ENCODE results near the gene GULP1. TPM values are rescaled to one million over a fixed set of nuclear protein-coding genes. Genes with fewer than 3 reads are reported as not detected.

GULP1 gene
- total and polyA plus RNA-seq, 2 of the 13 experiments (the other 11 are each of a cell fraction or from before 2014, with no cell fraction given) = 0.15 TPM; not detected in 1

- TF ChIP-seq ZBTB39 (CRISPR knock-in tag; IDR thresholded peaks at IDR 0.05) = no peak
Observed at GRCh38 chr2:188333751-188334524, 42.3 kb downstream of the GULP1 start (continued).

DNA sequence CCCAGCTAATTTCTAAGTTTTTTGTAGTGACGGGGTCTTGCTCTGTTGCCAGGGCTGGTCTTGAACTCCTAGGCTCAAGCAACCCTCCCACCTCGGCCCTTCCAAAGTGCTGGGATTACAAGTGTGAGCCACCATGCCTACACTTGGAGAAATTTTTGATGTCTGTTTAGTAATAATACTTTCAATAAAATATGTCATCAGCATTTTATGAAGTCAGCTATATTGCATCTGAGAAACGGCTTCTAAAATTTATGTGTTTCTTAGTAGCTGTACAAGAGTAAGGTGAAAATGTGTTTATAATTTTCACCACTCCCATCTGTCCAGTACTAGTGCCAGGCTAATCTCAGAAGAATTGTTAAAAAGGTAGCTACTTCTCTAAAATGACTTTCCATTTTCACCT is 46.8 kb downstream of the GULP1 start:
- intact Hi-C loops (cut with micrococcal nuclease; ENCODE audit: unreplicated experiment) = no loop called here
- Histone ChIP-seq H3K4me3 (replicated peaks in 1 of 3; ENCODE audit: insufficient read depth in 1 of 3, low read depth in 2 of 3, low read length in 3 of 3) (no peak overlapping the region), H3K9ac (ENCODE audit: insufficient read depth, low read depth, low read length) (no peak overlapping the region), H3K4me1 (ENCODE audit: insufficient read depth, low read length) (no peaks in the 10 kb centered on the region), H3K9me3 (ENCODE audit: low read length) (no peaks in the 10 kb centered on the region), H3K27ac (ENCODE audit: extremely low read length, insufficient read depth, low read length) (no peak overlapping the region), H3K4me2 (ENCODE audit: low read depth, low read length) (no peak overlapping the region), H3K36me3 (replicated peaks in 1 of 2; ENCODE audit: control insufficient read depth in 1 of 2, insufficient read depth in 2 of 2, low read length in 2 of 2) (no peaks in the 10 kb centered on the region), H3K79me2 (ENCODE audit: insufficient read depth, low read length) (no peaks in the 10 kb centered on the region), H2AFZ (ENCODE audit: low read length) (no peak overlapping the region), H4K20me1 (ENCODE audit: insufficient read depth, low read length) (no peaks in the 10 kb centered on the region), H3K27me3 (ENCODE audit: control insufficient read depth in 1 of 2, insufficient read depth in 2 of 2, low read length in 2 of 2) (no peaks in the 10 kb centered on the region; a peak in 1 of 5 replicates)
- FAIRE-seq (no peak), ATAC-seq (no peak), DNase-seq (ENCODE audit: low spot score) (no peak)
- in situ Hi-C loops (cut with HindIII; ENCODE audit: extremely low pct_ligation_motif_present, low pct_unique_long_range_greater_than_20kb) = no loop called here
- ChIA-PET CTCF (ENCODE audit: low intra/inter-chr PET ratio, low total read pairs) (no interaction called here), POLR2A (no interaction called here)
- no TSS peak for BruUV-seq (replicated peaks)
- 19% methylated on average over 3 of the region's 3 CpGs for WGBS (ENCODE audit: low lambda C conversion rate)
- TF ChIP-seq MAFF (IDR thresholded peaks at IDR 0.05; ENCODE audit: low read depth, low read length) (peak; percentile 49), ZNF317 (CRISPR knock-in tag; IDR thresholded peaks at IDR 0.05) (no peak), POGK (CRISPR knock-in tag; conservative IDR thresholded peaks at IDR 0.05) (no peak), MAFK (conservative IDR thresholded peaks at IDR 0.05 in 1 of 2, IDR thresholded peaks at IDR 0.05 in 1 of 2; ENCODE audit: low read length in 2 of 2) (peak; percentile 42 to 71; a peak in 3 of 4 replicates), TRAFD1 (CRISPR knock-in tag; IDR thresholded peaks at IDR 0.05; ENCODE audit: borderline replicate concordance) (no peak), ZNF772 (CRISPR knock-in tag; IDR thresholded peaks at IDR 0.05) (no peak), ZNF496 (CRISPR knock-in tag; IDR thresholded peaks at IDR 0.05; ENCODE audit: insufficient replicate concordance) (no peak), ZFP37 (CRISPR knock-in tag; IDR thresholded peaks at IDR 0.05; ENCODE audit: borderline replicate concordance) (no peak), BORCS8-MEF2B (CRISPR knock-in tag; IDR thresholded peaks at IDR 0.05) (no peak)

Data from HepG2 (cell line).